A673 (cell line): Measurements from ENCODE around the gene CEP164.
"Not testable (repeated sequence)": the region's sequence is repeated elsewhere in the genome, so short reads cannot be mapped to it uniquely, and the experiment has no call there.

Experiments
- EZH2 ChIP-seq: fragments of 200-600 bp; sonication (generic); IDR thresholded peaks from 2 replicates; pipeline ENCODE4 v1.6.1; 2017; ENCODE audit warnings: borderline replicate concordance, low read depth, mild to moderate bottlenecking, mixed read lengths, antibody characterized with exemption, low read length; ENCODE audit not compliant: poor library complexity, severe bottlenecking
- TF ChIP-seq, protein P1 (sequence below): fragments of 300-800, 200-600 bp; sonication (generic); conservative IDR thresholded peaks from 2 replicates; pipeline ENCODE4 v1.5.1; 2017; ENCODE audit warnings: low read depth, mild to moderate bottlenecking, antibody characterized with exemption, low read length, moderate library complexity, mixed read lengths

DNA sequence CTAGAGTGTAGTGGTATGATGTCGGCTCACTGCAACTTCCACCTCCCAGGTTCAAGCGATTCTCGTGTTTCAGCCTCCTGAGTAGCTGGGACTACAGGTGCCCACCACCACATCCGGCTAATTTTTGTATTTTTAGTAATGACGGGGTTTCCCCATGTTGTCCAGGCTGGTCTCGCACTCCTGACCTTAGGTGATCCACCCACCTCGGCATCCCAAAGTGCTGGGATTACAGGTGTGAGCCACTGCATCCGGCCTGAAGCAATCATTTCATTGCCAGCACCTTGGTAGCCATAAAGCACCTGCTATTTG is 129.0 kb downstream of the CEP164 start:
- TF ChIP-seq, protein P1, sequence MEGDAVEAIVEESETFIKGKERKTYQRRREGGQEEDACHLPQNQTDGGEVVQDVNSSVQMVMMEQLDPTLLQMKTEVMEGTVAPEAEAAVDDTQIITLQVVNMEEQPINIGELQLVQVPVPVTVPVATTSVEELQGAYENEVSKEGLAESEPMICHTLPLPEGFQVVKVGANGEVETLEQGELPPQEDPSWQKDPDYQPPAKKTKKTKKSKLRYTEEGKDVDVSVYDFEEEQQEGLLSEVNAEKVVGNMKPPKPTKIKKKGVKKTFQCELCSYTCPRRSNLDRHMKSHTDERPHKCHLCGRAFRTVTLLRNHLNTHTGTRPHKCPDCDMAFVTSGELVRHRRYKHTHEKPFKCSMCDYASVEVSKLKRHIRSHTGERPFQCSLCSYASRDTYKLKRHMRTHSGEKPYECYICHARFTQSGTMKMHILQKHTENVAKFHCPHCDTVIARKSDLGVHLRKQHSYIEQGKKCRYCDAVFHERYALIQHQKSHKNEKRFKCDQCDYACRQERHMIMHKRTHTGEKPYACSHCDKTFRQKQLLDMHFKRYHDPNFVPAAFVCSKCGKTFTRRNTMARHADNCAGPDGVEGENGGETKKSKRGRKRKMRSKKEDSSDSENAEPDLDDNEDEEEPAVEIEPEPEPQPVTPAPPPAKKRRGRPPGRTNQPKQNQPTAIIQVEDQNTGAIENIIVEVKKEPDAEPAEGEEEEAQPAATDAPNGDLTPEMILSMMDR = not testable (repeated sequence)
- not testable (repeated sequence) for TF ChIP-seq EZH2
